Measurements from ENCODE around the gene GABBR2.
A peak's percentile ranks its signal among the peaks of the same experiment; 100 is the strongest.
"Not testable (repeated sequence)": the region's sequence is repeated elsewhere in the genome, so short reads cannot be mapped to it uniquely, and the experiment has no call there.

GABBR2 gene

GRCh38 chr9:98276907-98277469 lies 431.7 kb downstream of the GABBR2 start:
- DNase-seq = no peak

DNA sequence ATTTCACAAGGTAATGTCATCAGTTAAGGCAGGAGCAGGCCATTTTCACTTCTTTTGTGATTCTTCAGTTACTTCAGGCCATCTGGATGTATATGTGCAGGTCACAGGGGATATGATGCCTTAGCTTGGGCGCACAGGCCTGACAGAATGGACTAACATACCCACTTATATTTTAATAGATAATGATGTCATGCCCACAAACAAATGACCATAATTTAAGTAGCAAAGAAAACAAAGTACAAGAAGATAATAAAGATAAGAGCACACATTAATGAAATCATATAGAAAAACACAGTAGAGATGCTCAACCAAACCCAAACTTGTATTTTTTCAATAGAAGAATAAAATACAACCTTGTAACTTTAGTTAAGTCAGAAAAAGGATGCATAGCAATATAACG lies 433.6 kb downstream of the GABBR2 start:
- DNase-seq = no peak

DNA sequence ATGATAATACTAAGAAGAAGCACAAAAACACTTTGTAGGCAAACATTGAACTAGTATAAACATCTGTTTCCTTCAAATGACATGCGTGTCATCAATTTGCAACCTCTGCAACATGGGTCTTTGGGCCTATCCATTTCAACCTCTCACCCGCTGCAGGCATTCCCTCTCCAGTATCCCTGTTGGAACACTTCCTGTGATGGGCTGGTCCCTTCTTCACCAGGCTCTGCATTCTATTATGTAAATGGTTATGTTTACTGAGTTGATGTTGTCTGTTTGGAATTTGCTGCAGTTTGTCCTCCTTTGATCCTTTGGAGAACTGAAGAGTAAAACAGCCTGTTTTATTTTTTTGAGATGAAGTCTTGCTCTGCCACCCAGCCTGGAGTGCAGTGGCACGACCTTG lies 436.7 kb downstream of the GABBR2 start:
- no peak for DNase-seq

- DNase-seq = no peak
These were observed 437.3 kb downstream of the GABBR2 start for GRCh38 chr9:98271479-98271878.

DNA sequence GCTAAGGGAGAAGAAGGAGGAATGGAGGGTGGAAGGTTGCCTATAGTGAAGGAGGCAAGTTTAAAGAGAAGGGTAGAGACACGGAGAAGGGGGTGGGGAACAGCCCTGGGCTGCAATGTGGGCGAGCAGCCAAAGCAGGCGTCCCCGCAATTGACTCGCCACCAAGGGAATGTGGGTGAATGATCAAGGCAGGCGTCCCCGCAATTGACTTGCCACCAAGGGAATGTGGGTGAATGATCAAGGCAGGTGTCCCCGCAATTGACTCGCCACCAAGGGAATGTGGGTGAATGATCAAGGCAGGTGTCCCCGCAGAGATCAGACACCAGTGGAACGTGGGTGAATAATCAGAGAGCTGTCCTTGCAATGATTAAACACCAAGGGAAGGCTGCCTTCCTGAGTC lies 438.5 kb downstream of the GABBR2 start:
- DNase-seq = not testable (repeated sequence)

- DNase-seq = not testable (repeated sequence)
These were observed 439.1 kb downstream of the GABBR2 start for GRCh38 chr9:98269652-98270051.

DNA sequence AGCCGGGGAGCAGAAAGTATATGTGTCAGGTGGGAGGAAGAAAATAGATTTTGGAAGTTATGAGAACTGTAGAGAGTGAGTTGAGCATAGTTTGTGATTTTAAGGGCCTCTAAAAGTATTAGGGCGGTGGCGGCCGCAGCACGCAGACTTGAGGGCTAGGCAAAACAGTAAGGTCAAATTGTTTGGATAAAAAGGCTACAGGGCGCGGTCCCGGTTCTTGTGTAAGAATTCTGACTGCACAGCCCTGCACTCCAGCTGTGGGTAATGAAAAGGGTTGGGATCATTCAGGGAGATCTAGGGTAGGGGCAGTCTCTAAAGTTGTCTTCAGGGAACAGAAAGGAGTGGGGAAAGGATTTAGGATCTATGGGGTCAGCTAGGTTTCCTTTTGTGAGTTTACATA lies 441.2 kb downstream of the GABBR2 start:
- DNase-seq = not testable (repeated sequence)

GRCh38 chr9:98264516-98264915 lies 444.2 kb downstream of the GABBR2 start:
- DNase-seq = no peak

GRCh38 chr9:98263482-98264357 lies 445.0 kb downstream of the GABBR2 start:
- DNase-seq = peak; percentile 76

DNA sequence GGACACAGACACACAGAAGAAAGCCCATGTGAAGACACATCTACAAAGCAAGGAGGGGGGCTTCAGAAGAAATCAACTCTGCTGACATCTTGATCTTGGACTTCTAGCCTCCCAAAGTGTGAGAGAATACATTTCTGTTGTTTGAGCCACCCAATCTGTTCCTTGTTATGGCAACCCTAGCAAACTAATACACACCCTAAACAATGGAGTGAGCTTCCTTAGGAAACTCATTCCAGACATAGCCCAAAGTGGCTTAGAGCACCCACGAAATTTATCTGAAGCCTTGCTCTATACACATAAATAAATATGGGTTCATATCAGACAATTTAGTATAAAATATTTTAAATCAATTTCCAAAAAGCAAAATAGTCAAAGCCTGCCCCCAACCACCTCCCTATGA lies 445.7 kb downstream of the GABBR2 start:
- DNase-seq = no peak

GRCh38 chr9:98262056-98262455 lies 446.7 kb downstream of the GABBR2 start:
- DNase-seq = no peak

- no peak for DNase-seq
These were observed 448.1 kb downstream of the GABBR2 start for GRCh38 chr9:98260635-98261034.

DNA sequence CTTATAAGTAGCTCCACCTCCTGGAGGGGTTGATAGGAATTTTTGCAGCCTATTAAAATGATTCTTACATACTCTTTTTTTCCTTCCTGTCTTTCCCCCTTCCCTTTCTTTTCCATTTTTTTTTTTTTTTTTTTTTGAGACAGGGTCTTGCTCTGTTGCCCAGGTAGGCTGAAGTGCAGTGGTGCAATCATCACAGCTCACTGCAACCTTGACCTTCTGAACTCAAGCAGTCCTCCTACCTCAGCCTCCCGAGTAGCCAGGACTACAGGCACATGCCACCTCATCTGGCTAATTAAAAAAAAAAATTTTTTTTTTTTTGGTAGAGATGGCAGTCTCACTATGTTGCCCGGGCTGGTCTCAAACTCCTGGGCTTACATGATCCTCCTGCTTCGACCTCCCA lies 448.9 kb downstream of the GABBR2 start:
- no peak for DNase-seq

GRCh38 chr9:98256756-98257155 lies 452.0 kb downstream of the GABBR2 start:
- no peak for DNase-seq

GRCh38 chr9:98255578-98256296 lies 453.0 kb downstream of the GABBR2 start, which contains the start of gene TBC1D2:
Gene TBC1D2 (minus strand): TSS chr9:98255649. CDS start chr9:98255541, 108 bp downstream.
- DNase-seq = peak; percentile 91

GRCh38 chr9:98255061-98255577 lies 453.6 kb downstream of the GABBR2 start:
- no peak for DNase-seq

- DNase-seq = no peak
These were observed 454.3 kb downstream of the GABBR2 start for GRCh38 chr9:98254228-98255060.

DNA sequence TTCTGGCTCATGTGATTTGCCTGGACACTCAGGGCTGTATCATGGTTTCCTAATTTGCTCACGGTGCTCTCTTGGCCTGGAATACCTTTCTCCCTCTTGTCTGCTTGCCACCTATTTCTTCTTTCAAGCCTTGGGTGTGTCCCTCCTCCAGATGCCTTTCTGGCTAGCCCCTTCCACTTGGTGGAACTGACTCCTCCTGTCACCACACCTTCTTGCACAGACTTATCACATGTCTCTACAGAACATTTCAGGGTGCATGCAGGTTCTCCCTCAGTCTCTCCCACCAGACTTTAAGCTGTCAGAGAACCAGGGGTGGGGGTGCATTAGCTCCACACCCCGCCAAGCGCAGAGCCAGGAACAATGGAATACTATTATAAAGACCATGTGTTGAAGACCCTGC lies 455.2 kb downstream of the GABBR2 start:
- no peak for DNase-seq

DNA sequence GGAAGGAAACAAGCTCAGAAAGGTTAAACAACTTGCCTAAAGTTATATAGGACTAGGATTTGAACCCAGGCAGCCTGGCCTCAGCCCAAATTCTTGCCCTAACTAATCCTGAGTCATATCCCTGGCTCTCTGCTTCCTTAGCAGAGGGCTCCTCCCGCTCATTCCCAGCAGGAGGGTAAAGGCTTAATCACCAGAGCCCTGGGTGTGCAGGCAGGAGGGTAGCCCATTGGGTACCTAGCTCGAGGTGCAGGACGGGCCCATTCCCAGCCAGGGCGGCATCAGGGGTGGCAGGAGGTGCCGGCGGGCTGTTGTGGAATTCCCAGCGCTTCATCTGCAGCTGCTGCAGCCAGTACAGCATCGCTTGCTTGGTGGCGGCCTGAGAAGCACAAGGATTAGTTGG lies 457.2 kb downstream of the GABBR2 start:
- no peak for DNase-seq

- no peak for DNase-seq
These were observed 459.0 kb downstream of the GABBR2 start for GRCh38 chr9:98249771-98250170.

GRCh38 chr9:98248737-98249474 lies 459.8 kb downstream of the GABBR2 start:
- no peak for DNase-seq
